ENCODE results near the gene C5orf58. TPM values are rescaled to one million over a fixed set of nuclear protein-coding genes. Genes with fewer than 3 reads are reported as not detected.

Gene C5orf58
- total and polyA plus RNA-seq, 2 donors (not counting 1 experiment from before 2014, with no cell fraction given): not detected

DNA sequence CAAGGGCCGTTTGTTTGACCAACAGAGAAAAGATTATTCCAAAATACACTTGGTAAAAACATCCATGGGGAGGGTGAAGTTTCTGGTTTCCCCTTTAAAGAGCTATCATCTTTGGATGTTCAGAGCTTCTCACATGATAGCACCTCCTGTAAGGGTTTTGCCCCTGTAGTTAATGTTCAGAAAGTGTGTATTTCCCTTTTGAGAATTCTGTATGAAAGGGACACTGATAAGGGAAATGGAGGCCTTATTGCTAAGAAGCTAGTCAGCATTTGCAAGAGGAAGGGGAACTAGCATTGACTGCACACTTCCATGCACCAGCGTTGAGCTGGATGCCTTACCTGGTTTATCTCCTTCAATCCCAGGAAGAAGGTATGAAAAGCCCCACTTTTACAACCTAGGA, 31.5 kb upstream of the C5orf58 start:
- DNase-seq (ENCODE audit: low read depth in 2 of 2): no peak
- Histone ChIP-seq H3K4me3 (replicated peaks in 1 of 4; ENCODE audit: control extremely low read depth in 1 of 4, insufficient read depth in 1 of 4, low read depth in 3 of 4, low read length in 4 of 4) (no peak overlapping the region), H2AFZ (ENCODE audit: low read length) (no peak overlapping the region), H3K4me2 (ENCODE audit: extremely low read depth, insufficient read depth, low read length) (no peak overlapping the region), H3K27me3 (ENCODE audit: control insufficient read depth, insufficient read depth, low read length) (no peaks in the 10 kb centered on the region), H3K27ac (ENCODE audit: insufficient read depth, low read length) (no peak overlapping the region), H3K9ac (ENCODE audit: insufficient read depth, low read length) (no peak overlapping the region), H3K79me2 (ENCODE audit: control insufficient read depth, insufficient read depth, low read length) (no peaks in the 10 kb centered on the region), H3K36me3 (ENCODE audit: control insufficient read depth, insufficient read depth, low read length) (no peaks in the 10 kb centered on the region), H4K20me1 (ENCODE audit: control insufficient read depth, extremely low read depth, insufficient read depth, low read length) (no peaks in the 10 kb centered on the region), H3K9me3 (ENCODE audit: control insufficient read depth, insufficient read depth, low read depth, low read length) (no peaks in the 10 kb centered on the region), H3K4me1 (ENCODE audit: control insufficient read depth, extremely low read depth, insufficient read depth, low read length) (no peaks in the 10 kb centered on the region)
- TF ChIP-seq EZH2 (IDR thresholded peaks at IDR 0.05; ENCODE audit: low read length, missing control alignments): no peak
- TF ChIP-seq, protein P1, sequence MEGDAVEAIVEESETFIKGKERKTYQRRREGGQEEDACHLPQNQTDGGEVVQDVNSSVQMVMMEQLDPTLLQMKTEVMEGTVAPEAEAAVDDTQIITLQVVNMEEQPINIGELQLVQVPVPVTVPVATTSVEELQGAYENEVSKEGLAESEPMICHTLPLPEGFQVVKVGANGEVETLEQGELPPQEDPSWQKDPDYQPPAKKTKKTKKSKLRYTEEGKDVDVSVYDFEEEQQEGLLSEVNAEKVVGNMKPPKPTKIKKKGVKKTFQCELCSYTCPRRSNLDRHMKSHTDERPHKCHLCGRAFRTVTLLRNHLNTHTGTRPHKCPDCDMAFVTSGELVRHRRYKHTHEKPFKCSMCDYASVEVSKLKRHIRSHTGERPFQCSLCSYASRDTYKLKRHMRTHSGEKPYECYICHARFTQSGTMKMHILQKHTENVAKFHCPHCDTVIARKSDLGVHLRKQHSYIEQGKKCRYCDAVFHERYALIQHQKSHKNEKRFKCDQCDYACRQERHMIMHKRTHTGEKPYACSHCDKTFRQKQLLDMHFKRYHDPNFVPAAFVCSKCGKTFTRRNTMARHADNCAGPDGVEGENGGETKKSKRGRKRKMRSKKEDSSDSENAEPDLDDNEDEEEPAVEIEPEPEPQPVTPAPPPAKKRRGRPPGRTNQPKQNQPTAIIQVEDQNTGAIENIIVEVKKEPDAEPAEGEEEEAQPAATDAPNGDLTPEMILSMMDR (conservative IDR thresholded peaks at IDR 0.05 in 1 of 2, IDR thresholded peaks at IDR 0.05 in 1 of 2; ENCODE audit: low read depth in 1 of 2, low read length in 2 of 2): no peak

DNA sequence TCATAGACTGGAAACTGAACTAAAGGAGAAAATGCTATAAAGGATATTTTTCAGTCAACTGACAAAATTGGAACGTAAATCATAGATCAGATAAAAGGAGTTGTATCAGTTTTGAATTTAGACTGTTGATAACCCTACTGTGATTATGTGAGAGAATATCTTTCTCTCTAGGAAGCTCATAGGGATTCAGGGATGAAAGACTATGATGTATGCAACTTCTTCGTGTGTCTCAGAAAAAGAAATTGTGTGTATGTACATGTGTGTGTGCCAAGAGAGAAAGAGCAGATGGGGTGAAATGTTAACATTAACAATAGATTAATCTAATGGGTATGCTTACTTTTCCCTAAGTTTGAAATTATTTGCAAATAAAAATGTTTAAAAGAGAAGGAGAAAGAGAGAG, 30.7 kb upstream of the C5orf58 start:
- no peaks in the 10 kb centered on the region for H3K36me3 ChIP-seq (ENCODE audit: control insufficient read depth, insufficient read depth, low read length)
- TF ChIP-seq EZH2 (IDR thresholded peaks at IDR 0.05; ENCODE audit: low read length, missing control alignments): no peak
- no peaks in the 10 kb centered on the region for H3K79me2 ChIP-seq (ENCODE audit: control insufficient read depth, insufficient read depth, low read length)
- no peaks in the 10 kb centered on the region for H3K9me3 ChIP-seq (ENCODE audit: control insufficient read depth, insufficient read depth, low read depth, low read length)
- H3K9ac ChIP-seq (ENCODE audit: insufficient read depth, low read length): no peak overlapping the region
- H3K27me3 ChIP-seq (ENCODE audit: control insufficient read depth, insufficient read depth, low read length): no peaks in the 10 kb centered on the region
- H4K20me1 ChIP-seq (ENCODE audit: control insufficient read depth, extremely low read depth, insufficient read depth, low read length): no peaks in the 10 kb centered on the region
- no peaks in the 10 kb centered on the region for H3K4me1 ChIP-seq (ENCODE audit: control insufficient read depth, extremely low read depth, insufficient read depth, low read length)
- H3K4me2 ChIP-seq (ENCODE audit: extremely low read depth, insufficient read depth, low read length): no peak overlapping the region
- no peak overlapping the region for H3K4me3 ChIP-seq (replicated peaks in 1 of 4; ENCODE audit: control extremely low read depth in 1 of 4, insufficient read depth in 1 of 4, low read depth in 3 of 4, low read length in 4 of 4)
- H2AFZ ChIP-seq (ENCODE audit: low read length): no peak overlapping the region
- DNase-seq (ENCODE audit: low read depth in 2 of 2): no peak
- H3K27ac ChIP-seq (ENCODE audit: insufficient read depth, low read length): no peak overlapping the region

DNA sequence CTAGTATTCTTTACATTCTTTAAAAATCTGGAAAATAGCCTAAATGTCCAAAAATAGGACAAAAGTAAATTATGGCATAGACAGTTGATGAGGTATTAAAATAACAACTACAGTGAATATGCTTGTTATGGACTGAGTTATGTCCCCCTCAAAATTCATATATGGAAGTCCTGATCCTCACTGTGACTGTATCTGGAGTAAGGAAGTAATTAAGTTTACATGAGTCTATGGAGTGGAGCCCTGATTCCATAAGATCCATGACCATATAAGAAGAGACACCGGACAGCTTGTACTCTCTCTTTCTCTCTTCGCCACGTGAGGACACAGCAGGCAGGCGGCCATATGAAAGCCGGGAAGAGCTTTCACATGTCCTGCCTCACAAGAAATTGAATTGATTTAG, 28.6 kb upstream of the C5orf58 start:
- no peak overlapping the region for H3K4me2 ChIP-seq (ENCODE audit: extremely low read depth, insufficient read depth, low read length)
- DNase-seq (ENCODE audit: low read depth in 2 of 2): no peak
- no peak overlapping the region for H3K4me3 ChIP-seq (replicated peaks in 1 of 4; ENCODE audit: control extremely low read depth in 1 of 4, insufficient read depth in 1 of 4, low read depth in 3 of 4, low read length in 4 of 4)
- no peak for TF ChIP-seq EZH2 (IDR thresholded peaks at IDR 0.05; ENCODE audit: low read length, missing control alignments)
- TF ChIP-seq, protein P1 (conservative IDR thresholded peaks at IDR 0.05 in 1 of 2, IDR thresholded peaks at IDR 0.05 in 1 of 2; ENCODE audit: low read depth in 1 of 2, low read length in 2 of 2): no peak
- H2AFZ ChIP-seq (ENCODE audit: low read length): no peak overlapping the region
- H3K27ac ChIP-seq (ENCODE audit: insufficient read depth, low read length): no peak overlapping the region
- no peak overlapping the region for H3K9ac ChIP-seq (ENCODE audit: insufficient read depth, low read length)
- no peaks in the 10 kb centered on the region for H3K27me3 ChIP-seq (ENCODE audit: control insufficient read depth, insufficient read depth, low read length)
- H3K4me1 ChIP-seq (ENCODE audit: control insufficient read depth, extremely low read depth, insufficient read depth, low read length): no peaks in the 10 kb centered on the region
- H3K36me3 ChIP-seq (ENCODE audit: control insufficient read depth, insufficient read depth, low read length): no peaks in the 10 kb centered on the region
- no peaks in the 10 kb centered on the region for H3K9me3 ChIP-seq (ENCODE audit: control insufficient read depth, insufficient read depth, low read depth, low read length)
- H3K79me2 ChIP-seq (ENCODE audit: control insufficient read depth, insufficient read depth, low read length): no peaks in the 10 kb centered on the region
- no peaks in the 10 kb centered on the region for H4K20me1 ChIP-seq (ENCODE audit: control insufficient read depth, extremely low read depth, insufficient read depth, low read length)
